ENCODE results near the gene ATRNL1.
"Not testable (repeated sequence)": the region's sequence is repeated elsewhere in the genome, so short reads cannot be mapped to it uniquely, and the experiment has no call there.

The ATRNL1 gene

DNA sequence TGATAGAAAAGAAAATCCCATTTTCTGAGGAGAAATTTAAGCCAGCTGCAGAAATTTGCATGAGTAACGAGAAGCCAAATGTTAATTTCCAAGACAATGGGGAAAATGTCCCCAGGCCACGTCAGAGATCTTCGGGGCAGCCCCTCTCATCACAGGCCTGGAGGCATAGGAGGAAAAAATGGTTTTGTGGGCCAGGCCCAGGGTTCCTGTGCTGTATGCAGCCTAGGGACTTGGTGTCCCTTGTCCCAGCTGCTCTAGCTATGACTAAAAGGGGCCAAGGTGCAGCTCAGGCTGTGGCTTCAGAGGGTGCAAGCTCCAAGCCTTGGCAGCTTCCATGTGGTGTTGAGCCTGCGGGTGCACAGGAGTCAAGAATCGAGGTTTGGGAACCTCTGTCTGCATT, 12.2 kb downstream of the ATRNL1 start:
- not testable (repeated sequence) for H2BK5ac ChIP-seq (ENCODE audit: low read length); H3K4me2 ChIP-seq (ENCODE audit: low read length); H3K9ac ChIP-seq (ENCODE audit: low read length); H4K5ac ChIP-seq (ENCODE audit: low read length); H2AK5ac ChIP-seq (ENCODE audit: low read length); H3K4ac ChIP-seq (ENCODE audit: low read depth, low read length); DNase-seq; H3K27me3 ChIP-seq (ENCODE audit: insufficient read depth, low read length, poor library complexity); H3K79me1 ChIP-seq (ENCODE audit: low read length); H3K23ac ChIP-seq (ENCODE audit: low read length); H3K79me2 ChIP-seq (ENCODE audit: control insufficient read depth, insufficient read depth, low read length); H3K18ac ChIP-seq (ENCODE audit: low read length); H3K4me1 ChIP-seq (ENCODE audit: control insufficient read depth, low read depth, low read length); H2BK15ac ChIP-seq (replicated peaks; ENCODE audit: low read depth); H3K36me3 ChIP-seq (ENCODE audit: control insufficient read depth, insufficient read depth, low read length); H4K8ac ChIP-seq (ENCODE audit: low read depth, low read length); H3K4me3 ChIP-seq (ENCODE audit: low read length); H2BK120ac ChIP-seq (ENCODE audit: low read depth, low read length); H3K27ac ChIP-seq (ENCODE audit: low read depth, low read length); H3K56ac ChIP-seq (ENCODE audit: low read length)
- WGBS (ENCODE audit: extremely low coverage, insufficient coverage, low lambda C conversion rate): no CpG with 5 or more reads among the region's 5 CpGs

DNA sequence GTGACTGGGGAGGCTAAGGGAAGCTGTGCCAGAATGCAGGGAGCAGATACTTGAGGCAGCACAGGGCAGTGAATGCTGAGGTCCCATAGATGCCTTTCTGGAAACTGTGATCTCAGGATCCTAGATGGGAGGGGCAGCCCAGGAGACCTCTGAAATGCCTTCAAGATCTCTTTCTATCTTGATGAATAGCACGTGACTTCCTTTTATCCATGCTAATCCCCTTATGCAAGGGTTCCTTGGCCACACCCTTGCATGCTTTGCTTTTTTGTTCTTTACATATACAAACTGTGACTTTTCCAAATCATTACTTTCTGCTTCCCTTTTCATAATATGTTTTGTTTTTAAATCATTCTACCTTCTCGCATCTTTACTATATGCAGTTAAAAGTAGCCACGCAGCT, 14.7 kb downstream of the ATRNL1 start:
- H3K27ac ChIP-seq (ENCODE audit: low read depth, low read length): no peak overlapping the region
- H2AK5ac ChIP-seq (ENCODE audit: low read length): no peak overlapping the region
- no peak overlapping the region for H2BK15ac ChIP-seq (replicated peaks; ENCODE audit: low read depth)
- H3K23ac ChIP-seq (ENCODE audit: low read length): no peak overlapping the region
- no peak overlapping the region for H3K56ac ChIP-seq (ENCODE audit: low read length)
- H4K5ac ChIP-seq (ENCODE audit: low read length): no peak overlapping the region
- DNase-seq: no peak
- no peaks in the 10 kb centered on the region for H3K4me1 ChIP-seq (ENCODE audit: control insufficient read depth, low read depth, low read length)
- H3K9ac ChIP-seq (ENCODE audit: low read length): no peak overlapping the region
- H4K8ac ChIP-seq (ENCODE audit: low read depth, low read length): no peak overlapping the region
- H3K79me1 ChIP-seq (ENCODE audit: low read length): no peaks in the 10 kb centered on the region
- no peaks in the 10 kb centered on the region for H3K36me3 ChIP-seq (ENCODE audit: control insufficient read depth, insufficient read depth, low read length)
- no peaks in the 10 kb centered on the region for H3K27me3 ChIP-seq (ENCODE audit: insufficient read depth, low read length, poor library complexity)
- H3K4me2 ChIP-seq (ENCODE audit: low read length): no peak overlapping the region
- no peak overlapping the region for H2BK120ac ChIP-seq (ENCODE audit: low read depth, low read length)
- H3K18ac ChIP-seq (ENCODE audit: low read length): no peak overlapping the region
- H3K79me2 ChIP-seq (ENCODE audit: control insufficient read depth, insufficient read depth, low read length): peaks cover 2% of the 10 kb centered on the region
- H3K4ac ChIP-seq (ENCODE audit: low read depth, low read length): no peak overlapping the region
- 100% methylated on average over 1 of the region's 3 CpGs for WGBS (ENCODE audit: extremely low coverage, insufficient coverage, low lambda C conversion rate)
- no peak overlapping the region for H2BK5ac ChIP-seq (ENCODE audit: low read length)
- no peak overlapping the region for H3K4me3 ChIP-seq (ENCODE audit: low read length)

GRCh38 chr10:115117301-115117700, 24.1 kb downstream of the ATRNL1 start:
- Histone ChIP-seq H3K23ac (ENCODE audit: low read length) (no peak overlapping the region), H3K27ac (ENCODE audit: low read depth, low read length) (no peak overlapping the region), H3K4me1 (ENCODE audit: control insufficient read depth, low read depth, low read length) (no peaks in the 10 kb centered on the region), H3K18ac (ENCODE audit: low read length) (no peak overlapping the region), H3K79me1 (ENCODE audit: low read length) (no peaks in the 10 kb centered on the region), H3K27me3 (ENCODE audit: insufficient read depth, low read length, poor library complexity) (no peaks in the 10 kb centered on the region), H4K5ac (ENCODE audit: low read length) (no peak overlapping the region), H3K36me3 (ENCODE audit: control insufficient read depth, insufficient read depth, low read length) (no peaks in the 10 kb centered on the region), H4K8ac (ENCODE audit: low read depth, low read length) (no peak overlapping the region), H3K56ac (ENCODE audit: low read length) (no peak overlapping the region), H2BK15ac (replicated peaks; ENCODE audit: low read depth) (no peak overlapping the region), H3K4me3 (ENCODE audit: low read length) (no peak overlapping the region), H2BK5ac (ENCODE audit: low read length) (no peak overlapping the region), H2AK5ac (ENCODE audit: low read length) (no peak overlapping the region), H3K9ac (ENCODE audit: low read length) (no peak overlapping the region), H3K79me2 (ENCODE audit: control insufficient read depth, insufficient read depth, low read length) (no peaks in the 10 kb centered on the region), H2BK120ac (ENCODE audit: low read depth, low read length) (no peak overlapping the region), H3K4ac (ENCODE audit: low read depth, low read length) (no peak overlapping the region), H3K4me2 (ENCODE audit: low read length) (no peak overlapping the region)
- WGBS (ENCODE audit: extremely low coverage, insufficient coverage, low lambda C conversion rate): no CpG with 5 or more reads among the region's 3 CpGs
- no peak for DNase-seq

GRCh38 chr10:115118346-115118745, 25.2 kb downstream of the ATRNL1 start:
- Histone ChIP-seq H3K9ac (ENCODE audit: low read length) (no peak overlapping the region), H4K5ac (ENCODE audit: low read length) (no peak overlapping the region), H2BK15ac (replicated peaks; ENCODE audit: low read depth) (no peak overlapping the region), H3K79me1 (ENCODE audit: low read length) (no peaks in the 10 kb centered on the region), H3K36me3 (ENCODE audit: control insufficient read depth, insufficient read depth, low read length) (no peaks in the 10 kb centered on the region), H3K79me2 (ENCODE audit: control insufficient read depth, insufficient read depth, low read length) (no peaks in the 10 kb centered on the region), H3K4me3 (ENCODE audit: low read length) (no peak overlapping the region), H3K4me2 (ENCODE audit: low read length) (no peak overlapping the region), H3K23ac (ENCODE audit: low read length) (no peak overlapping the region), H4K8ac (ENCODE audit: low read depth, low read length) (no peak overlapping the region), H3K56ac (ENCODE audit: low read length) (no peak overlapping the region), H2AK5ac (ENCODE audit: low read length) (no peak overlapping the region), H3K27ac (ENCODE audit: low read depth, low read length) (no peak overlapping the region), H2BK120ac (ENCODE audit: low read depth, low read length) (no peak overlapping the region), H3K18ac (ENCODE audit: low read length) (no peak overlapping the region), H3K4me1 (ENCODE audit: control insufficient read depth, low read depth, low read length) (no peaks in the 10 kb centered on the region), H3K4ac (ENCODE audit: low read depth, low read length) (no peak overlapping the region), H3K27me3 (ENCODE audit: insufficient read depth, low read length, poor library complexity) (no peaks in the 10 kb centered on the region), H2BK5ac (ENCODE audit: low read length) (no peak overlapping the region)
- no CpG with 5 or more reads among the region's 1 CpG for WGBS (ENCODE audit: extremely low coverage, insufficient coverage, low lambda C conversion rate)
- no peak for DNase-seq

- no peak overlapping the region for H3K4me3 ChIP-seq (ENCODE audit: low read length)
- H3K4me1 ChIP-seq (ENCODE audit: control insufficient read depth, low read depth, low read length): no peaks in the 10 kb centered on the region
- H4K5ac ChIP-seq (ENCODE audit: low read length): no peak overlapping the region
- H2AK5ac ChIP-seq (ENCODE audit: low read length): no peak overlapping the region
- H3K27ac ChIP-seq (ENCODE audit: low read depth, low read length): no peak overlapping the region
- H3K79me2 ChIP-seq (ENCODE audit: control insufficient read depth, insufficient read depth, low read length): no peaks in the 10 kb centered on the region
- no peak overlapping the region for H3K56ac ChIP-seq (ENCODE audit: low read length)
- H3K4ac ChIP-seq (ENCODE audit: low read depth, low read length): no peak overlapping the region
- no peak overlapping the region for H4K8ac ChIP-seq (ENCODE audit: low read depth, low read length)
- H2BK5ac ChIP-seq (ENCODE audit: low read length): no peak overlapping the region
- no peaks in the 10 kb centered on the region for H3K36me3 ChIP-seq (ENCODE audit: control insufficient read depth, insufficient read depth, low read length)
- H3K23ac ChIP-seq (ENCODE audit: low read length): no peak overlapping the region
- no peaks in the 10 kb centered on the region for H3K79me1 ChIP-seq (ENCODE audit: low read length)
- H3K18ac ChIP-seq (ENCODE audit: low read length): no peak overlapping the region
- no CpG with 5 or more reads among the region's 4 CpGs for WGBS (ENCODE audit: extremely low coverage, insufficient coverage, low lambda C conversion rate)
- DNase-seq: no peak
- no peak overlapping the region for H3K4me2 ChIP-seq (ENCODE audit: low read length)
- no peak overlapping the region for H3K9ac ChIP-seq (ENCODE audit: low read length)
- no peak overlapping the region for H2BK15ac ChIP-seq (replicated peaks; ENCODE audit: low read depth)
- H2BK120ac ChIP-seq (ENCODE audit: low read depth, low read length): no peak overlapping the region
- no peaks in the 10 kb centered on the region for H3K27me3 ChIP-seq (ENCODE audit: insufficient read depth, low read length, poor library complexity)
These were observed 32.3 kb downstream of the ATRNL1 start for GRCh38 chr10:115125505-115125904.

DNA sequence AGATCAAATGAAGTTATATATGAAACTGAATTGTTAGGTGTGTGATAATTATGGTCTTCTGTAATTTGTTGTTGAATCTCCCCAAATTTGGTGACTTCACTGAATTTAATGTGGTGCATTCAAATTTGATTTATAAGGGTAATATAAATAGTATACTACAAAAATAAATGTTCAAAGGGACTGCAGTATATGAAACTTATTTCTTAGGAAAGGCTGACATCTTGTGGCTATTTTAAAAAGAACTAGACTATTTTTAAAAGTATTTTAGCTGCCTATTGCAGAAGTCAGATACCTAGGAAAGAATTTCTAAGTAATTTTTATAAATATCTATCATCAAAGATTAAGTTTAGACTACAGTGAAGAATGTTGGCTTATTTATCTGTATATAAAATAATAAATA, 36.6 kb downstream of the ATRNL1 start:
- Histone ChIP-seq H3K27ac (ENCODE audit: low read depth, low read length) (no peak overlapping the region), H3K79me2 (ENCODE audit: control insufficient read depth, insufficient read depth, low read length) (no peaks in the 10 kb centered on the region), H3K4me2 (ENCODE audit: low read length) (no peak overlapping the region), H2BK15ac (replicated peaks; ENCODE audit: low read depth) (no peak overlapping the region), H4K8ac (ENCODE audit: low read depth, low read length) (no peak overlapping the region), H2AK5ac (ENCODE audit: low read length) (no peak overlapping the region), H3K27me3 (ENCODE audit: insufficient read depth, low read length, poor library complexity) (no peaks in the 10 kb centered on the region), H3K36me3 (ENCODE audit: control insufficient read depth, insufficient read depth, low read length) (no peaks in the 10 kb centered on the region), H3K4me3 (ENCODE audit: low read length) (no peak overlapping the region), H3K79me1 (ENCODE audit: low read length) (no peaks in the 10 kb centered on the region), H3K18ac (ENCODE audit: low read length) (no peak overlapping the region), H3K56ac (ENCODE audit: low read length) (no peak overlapping the region), H2BK5ac (ENCODE audit: low read length) (no peak overlapping the region), H4K5ac (ENCODE audit: low read length) (no peak overlapping the region), H3K4ac (ENCODE audit: low read depth, low read length) (no peak overlapping the region), H3K4me1 (ENCODE audit: control insufficient read depth, low read depth, low read length) (no peaks in the 10 kb centered on the region), H3K9ac (ENCODE audit: low read length) (no peak overlapping the region), H2BK120ac (ENCODE audit: low read depth, low read length) (no peak overlapping the region), H3K23ac (ENCODE audit: low read length) (no peak overlapping the region)
- DNase-seq: peak; percentile 34

Measured in mesendoderm (in vitro differentiated cells).